22Rv1 (cell line): ENCODE data around the gene OXNAD1.

Experiments used
- CTCF ChIP-seq: fragments of 450-650 bp; IDR thresholded peaks from 2 replicates; pipeline ENCODE4 v1.5.1; 2017; ENCODE audit warnings: mild to moderate bottlenecking
- ZFX ChIP-seq: fragments of 450-650 bp; IDR thresholded peaks from 2 replicates; pipeline ENCODE4 v1.6.1; 2017; ENCODE audit warnings: antibody characterized with exemption, borderline replicate concordance

DNA sequence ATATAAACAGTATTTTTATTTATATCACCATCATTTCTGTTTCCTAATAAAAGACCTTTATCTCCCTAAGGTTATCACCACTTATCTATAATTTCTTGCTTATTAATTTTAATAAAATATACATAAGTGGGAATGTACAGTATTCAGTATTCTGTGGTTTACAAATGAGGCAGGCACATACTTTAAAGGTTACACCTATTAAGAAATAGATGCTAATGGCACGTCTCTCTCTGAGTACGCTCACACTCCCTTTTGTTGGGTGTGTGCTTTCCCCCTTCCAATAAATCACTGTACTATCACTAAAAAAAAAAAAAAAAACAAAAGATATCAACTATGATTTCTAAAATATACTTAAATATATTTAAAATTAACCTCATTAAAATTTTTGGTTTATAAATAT is 8.9 kb downstream of the OXNAD1 start:
- TF ChIP-seq CTCF: no peak
- TF ChIP-seq ZFX: no peak
